HG02870 (cell line): Measurements from ENCODE around the gene UBR4.

Experiments
- ATAC-seq: cut with Tn5 transposase; IDR thresholded peaks from one replicate; pipeline ENCODE4 v1.9.1; 2021; ENCODE audit warnings: mild to moderate bottlenecking, moderate library complexity; ENCODE audit not compliant: unreplicated experiment

The UBR4 gene

DNA sequence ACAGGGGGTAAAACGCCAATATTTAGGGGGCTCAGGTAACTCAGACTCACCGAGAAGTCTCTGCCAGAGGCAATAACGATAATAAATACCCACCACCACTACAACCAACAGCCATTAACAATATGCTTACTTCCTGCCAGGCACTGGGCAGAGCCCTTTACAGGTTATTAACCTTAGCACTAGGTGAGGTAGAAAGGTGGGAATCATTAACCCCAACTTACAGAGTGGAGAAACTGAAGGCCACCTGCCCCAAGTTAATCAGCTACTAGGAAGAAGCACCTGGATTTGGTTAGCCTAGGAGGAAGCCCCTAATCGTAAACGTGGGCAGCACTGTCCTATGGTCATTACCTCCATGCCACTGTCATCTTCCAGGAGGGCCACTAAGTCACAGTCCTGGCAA is 110.0 kb downstream of the UBR4 start:
- no peak for ATAC-seq

DNA sequence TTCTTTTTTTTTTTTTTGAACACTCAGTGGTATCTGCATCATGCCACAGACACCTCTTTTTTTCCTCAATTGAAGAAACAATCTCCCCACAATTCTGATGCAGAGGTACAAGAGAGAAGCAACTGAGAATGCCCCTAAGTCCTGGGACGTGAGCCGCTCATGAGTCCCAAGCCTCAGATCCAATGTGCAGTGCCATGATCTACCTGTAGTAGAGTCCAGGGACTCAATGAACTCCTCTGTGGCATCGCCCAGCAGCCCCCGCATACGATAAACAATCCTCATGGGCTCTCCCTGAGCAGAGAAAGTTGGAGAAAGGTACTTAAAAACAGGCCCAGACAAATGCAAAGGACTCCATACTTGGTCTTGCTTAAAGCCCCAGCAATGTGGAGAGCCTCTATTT is 113.1 kb downstream of the UBR4 start:
- ATAC-seq: no peak

DNA sequence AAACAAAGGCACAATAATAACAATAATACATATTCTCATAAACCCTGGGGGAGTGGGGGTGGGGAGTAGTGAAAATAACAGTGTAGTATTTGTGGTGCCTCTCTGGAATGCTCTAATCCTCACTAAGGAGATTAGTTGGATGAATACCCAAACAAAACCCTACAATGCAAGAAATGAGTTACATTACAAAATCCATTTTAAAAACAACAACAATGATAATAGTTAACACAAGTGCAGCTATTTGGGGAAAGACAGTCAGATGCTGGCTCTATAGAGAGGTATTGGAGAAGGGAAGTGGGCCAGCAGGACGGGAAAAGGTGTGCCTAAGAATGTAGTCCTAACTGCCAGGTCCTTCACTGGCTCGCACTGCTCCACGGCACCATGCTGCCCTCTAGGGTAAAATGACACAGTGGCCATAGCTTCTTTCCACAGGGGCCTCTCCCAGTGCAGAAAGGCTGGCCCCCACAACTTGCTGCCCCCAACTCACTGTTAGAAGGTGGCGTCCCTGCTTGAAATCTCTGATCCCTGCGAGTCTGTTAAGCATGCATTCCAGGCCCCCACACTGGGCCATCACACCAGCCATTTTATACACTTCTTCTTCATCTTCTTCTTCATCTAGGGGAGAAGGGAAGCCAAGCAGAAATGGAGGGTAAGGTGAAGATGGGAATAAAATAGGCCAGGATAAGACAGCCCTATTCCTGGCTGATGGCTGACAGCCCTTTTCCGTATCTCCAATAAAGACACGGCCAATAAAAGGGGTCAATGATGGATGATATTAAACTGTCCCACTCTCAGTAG is 113.8 kb downstream of the UBR4 start:
- no peak for ATAC-seq

DNA sequence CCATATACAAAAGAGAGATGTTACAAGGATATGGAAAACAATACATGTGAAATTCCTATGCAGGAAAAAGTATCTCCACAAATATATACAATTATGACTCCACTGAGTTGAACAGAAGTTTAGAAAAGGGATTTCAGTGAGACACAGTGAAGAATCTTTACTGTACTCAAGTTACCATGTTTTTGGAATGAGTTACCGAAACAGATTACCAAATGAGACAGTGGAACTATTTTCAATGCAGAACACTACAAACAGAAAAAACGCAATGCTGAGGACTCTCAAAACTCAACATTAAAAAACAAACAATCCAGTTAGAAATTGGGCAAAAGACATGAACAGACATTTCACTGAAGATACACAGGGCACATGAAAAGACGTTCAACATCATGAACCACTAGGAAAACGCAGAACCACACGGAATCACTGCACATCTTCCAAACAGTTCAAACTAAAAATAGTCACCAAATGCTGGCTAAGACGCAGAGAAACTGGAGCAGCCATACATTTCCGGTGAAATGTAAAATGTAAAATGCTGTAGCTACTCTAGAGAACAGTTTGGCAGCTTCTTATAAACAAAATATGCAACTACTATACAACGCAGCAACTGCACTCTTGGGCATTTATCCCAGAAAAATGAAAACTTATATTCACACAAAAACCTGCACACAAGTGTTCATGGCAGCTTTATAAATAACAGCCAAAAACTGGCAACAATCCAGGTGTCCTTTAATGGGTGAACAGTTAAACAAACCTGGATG is 118.7 kb downstream of the UBR4 start:
- ATAC-seq: no peak

DNA sequence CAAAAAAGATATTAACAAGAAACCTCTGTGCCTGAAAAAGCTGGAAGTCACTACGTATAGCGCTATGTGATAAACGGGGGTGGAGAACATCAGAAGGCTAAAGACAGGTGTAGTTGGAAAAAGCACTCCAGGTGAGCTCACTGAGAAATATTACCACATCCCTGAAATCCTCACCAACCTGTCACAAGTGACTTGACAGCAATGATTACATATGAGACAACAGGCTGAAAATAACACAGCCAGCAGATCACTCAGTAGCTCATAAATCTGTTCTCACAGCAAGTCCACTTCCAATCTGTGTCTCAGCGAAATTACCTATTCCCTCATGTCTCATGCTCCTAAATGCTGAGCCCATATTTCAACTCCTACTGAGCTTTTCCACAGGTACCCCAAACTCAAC is 120.5 kb downstream of the UBR4 start:
- no peak for ATAC-seq

DNA sequence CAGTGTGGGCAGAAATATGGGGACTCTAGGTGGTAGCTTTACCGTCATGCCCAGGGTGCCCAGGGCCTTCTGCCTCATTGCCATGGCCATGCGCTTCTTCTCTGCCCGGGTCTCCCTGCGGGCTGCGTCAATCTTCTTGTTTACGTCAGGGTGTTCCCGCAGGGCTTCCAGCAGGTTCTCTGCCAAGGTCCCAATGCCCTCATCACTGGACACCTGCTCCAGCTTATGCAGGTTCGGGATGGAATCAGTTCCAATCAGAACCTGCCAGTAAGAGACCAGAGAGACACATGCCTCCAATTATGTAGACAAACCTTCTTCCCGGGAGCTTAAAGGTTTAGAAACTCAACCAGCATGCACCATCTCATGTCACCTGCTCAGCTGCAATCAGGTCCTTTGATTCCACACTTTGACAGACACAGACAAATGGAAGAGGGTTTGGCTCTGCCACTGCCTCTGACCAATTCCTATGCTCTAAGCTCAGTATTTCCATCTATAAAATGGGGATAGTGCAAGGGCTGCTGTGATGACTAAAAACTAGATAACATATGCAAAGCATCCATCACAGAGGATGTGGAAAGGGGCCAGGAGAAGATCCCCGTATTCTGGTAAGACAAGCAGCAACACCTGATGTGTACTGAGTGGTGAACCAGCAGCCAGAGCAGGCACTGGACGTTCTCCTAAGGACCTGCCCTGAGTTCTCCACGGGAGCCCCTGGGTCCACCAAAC is 121.2 kb downstream of the UBR4 start:
- ATAC-seq: no peak

DNA sequence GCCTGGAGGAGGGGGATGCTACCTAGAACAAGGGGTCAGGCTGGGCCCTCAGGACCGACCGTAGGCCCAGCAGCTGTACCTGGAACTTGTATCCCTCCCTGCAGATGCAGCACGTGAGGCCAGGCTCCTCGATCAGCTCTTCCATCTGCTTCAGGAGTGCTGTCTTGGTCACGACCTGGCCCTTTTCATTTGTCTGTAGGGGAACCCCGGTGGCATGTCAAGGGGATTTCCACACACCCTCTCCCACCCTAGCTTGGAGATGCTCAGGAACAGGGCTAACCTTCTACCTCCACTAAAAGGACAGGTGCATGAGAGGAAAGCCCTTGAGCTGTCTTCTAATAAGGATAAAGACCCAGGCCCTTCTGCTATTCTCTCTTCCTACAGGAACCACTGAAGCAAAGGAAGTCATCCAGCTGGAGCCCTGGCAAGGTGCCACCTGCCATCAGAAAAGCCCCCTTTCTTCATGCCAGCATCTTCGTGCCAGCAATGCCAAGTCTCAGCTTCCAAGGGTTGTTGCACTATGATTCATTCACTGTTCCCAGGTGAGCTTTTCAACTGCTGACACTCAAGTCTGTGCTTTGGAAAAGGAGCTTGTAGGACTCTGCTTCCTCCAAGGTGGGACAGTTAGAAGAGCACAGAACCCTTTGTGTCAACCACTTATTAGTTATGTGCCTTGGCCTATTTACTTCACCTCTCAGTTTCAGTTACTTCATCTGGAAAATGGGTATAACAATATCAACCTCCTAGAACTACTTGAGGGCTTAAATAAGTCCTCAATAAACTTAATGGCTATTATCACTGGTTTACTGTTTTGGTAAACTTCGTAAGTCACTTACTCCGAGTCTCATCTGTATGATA is 122.1 kb downstream of the UBR4 start:
- no peak for ATAC-seq

DNA sequence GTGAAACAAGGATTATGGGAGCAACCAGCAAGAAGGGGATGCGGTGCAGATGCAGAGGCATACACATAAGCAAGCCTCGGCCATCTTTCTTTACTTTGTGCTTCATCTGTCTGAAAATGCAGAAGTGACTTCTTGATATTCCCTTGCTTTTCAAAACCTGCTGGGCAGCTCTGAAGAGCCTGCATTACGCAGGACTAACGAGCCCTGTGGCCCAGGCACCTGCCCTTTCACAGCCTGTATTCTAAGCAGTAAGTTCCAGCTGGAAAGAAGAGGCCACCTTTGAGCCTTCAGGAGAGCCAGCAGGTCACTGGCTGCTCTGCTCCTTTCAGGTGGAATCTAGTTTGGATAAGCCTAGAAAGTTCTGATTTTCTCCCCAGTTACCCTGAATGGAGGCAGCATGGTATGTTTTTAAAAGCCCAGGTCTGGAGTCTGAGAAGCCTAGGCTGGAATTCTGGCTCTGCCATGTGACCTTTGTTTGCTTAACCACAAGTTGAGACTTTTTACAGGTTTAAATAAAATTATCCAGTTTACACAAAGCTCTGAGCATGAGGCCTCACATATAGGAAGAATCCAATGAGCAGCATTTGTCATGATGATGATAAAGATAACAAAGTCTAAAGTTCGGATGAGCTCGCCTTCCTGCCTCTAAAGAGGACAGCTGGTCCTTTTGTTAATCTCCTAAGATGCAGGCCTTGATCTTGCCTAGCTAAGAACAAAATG is 122.9 kb downstream of the UBR4 start:
- ATAC-seq: no peak

DNA sequence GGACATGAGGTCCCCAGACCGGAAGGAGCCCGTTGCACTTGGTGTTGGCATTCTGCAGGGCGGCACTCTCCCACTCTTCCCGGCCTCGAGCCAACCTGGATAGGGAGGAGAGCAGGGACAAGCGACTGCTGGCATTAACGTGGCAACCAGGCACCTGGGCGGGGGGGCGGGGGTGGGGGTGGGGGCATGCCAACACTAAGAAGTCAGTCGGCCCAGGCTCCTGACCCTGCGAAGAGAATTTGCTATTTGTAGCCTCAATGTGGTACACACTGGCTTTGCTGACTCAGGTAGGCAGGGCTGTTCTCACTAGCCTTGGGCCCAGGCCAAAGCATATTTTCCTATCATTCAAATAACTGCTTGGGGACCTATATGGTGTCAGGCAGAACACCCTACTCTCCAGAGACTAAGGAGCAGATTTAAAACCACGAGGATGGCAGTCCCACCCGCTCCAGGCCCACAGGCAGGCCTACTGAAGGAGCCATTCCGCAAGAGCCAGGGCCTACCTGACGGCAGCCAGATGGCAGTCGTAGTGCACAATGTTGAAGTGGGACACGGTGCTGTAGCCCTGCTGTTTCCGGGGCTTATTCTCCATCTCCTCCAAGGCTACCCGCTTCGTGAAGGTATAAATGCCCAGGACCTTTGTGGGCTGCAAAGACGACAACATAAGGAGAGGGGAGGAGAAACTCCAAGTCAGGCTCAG is 123.7 kb downstream of the UBR4 start:
- no peak for ATAC-seq

DNA sequence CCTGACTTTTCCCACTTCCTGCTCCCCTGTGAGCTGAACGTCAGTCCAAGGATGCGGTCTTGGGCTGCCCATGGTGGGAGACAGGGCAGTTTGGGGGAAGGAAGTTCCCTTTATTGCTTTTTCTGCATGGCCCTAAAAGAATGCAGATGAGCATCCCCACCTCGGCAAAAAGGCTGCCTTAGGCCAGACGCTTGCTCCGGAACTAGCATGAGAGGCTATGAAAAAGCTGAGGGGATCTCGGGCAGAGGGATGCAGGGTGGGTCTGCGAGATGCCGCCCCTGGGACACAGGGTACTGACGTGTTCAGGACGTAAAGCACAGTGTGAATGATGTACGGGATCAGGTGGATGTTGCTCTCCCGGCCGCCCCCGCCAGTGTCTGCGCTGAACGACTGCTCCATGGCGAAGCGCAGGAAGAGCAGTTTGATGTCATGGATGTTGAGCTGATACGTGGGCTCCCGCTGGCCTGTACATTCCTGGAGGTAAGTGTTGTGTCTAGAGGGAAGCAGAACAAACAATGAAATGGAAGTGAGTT is 125.8 kb downstream of the UBR4 start:
- no peak for ATAC-seq

DNA sequence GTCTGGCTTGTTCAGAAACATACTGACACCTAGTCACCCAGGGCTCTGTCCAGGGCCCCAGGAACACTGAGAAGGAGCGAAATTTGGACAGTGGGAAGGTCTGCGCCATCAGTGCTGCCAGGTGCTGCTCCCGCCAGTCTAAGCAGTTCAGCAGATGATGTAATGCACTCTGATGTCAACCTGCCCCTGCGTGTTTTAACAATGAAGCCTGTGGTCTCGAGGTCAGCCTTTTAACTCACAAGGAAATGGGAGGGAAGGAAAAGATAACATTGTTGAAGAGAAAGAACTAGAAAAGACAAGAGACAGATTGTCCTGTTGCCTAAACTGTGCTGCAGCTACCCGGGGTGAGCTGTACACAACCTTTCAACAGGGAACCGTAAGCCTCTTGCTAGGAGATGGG is 127.0 kb downstream of the UBR4 start:
- no peak for ATAC-seq

DNA sequence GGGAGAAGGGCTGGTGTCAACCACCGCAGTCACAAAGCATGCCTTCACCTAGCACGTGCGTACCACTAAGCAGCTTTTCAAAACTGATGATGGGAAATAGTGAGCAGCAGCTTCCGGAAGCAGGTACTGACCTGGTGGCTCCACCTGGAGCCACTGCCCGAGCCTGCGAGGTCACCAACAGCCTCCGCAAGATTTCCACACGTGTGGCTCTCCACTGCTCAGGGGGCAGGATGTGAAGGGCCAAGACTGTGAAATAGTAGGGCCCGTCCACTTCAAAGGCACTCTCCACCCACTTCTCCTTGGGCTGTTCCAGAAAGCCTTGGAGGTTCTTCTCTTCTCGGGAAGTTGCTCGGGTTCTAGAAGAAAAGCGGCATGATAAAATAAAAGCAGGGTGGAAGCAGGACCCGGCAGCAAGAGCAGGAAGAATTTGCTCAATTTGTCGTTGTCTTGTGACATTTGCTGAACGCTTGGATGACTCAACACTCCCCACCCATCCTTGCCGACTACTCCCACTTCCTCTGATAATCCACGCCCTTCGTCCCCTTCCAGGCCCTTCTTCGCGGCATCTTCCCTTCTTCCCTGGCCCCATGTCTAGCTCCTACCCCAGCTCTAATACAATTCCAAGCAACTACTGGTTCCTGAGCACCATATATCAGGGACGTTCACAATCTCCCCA is 128.7 kb downstream of the UBR4 start:
- ATAC-seq: no peak

DNA sequence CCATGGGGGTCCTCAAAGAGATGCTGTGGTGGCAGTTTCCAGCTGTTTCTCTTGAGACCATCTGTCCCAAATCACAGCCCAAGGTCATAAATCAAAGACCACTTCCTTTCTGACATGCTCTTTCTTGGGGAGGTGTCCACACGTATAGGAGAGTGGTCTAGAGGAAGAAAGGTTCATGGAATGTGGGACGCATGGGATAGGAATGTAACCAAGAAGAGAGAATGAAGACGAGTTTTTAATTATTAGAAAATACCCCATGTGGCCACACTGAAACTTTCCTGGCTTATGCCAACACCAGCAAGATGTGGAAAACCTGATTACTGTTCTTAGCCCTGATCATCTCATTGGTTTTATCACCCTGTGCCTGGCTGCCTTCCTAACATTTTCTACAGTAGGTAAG is 129.3 kb downstream of the UBR4 start:
- no peak for ATAC-seq

DNA sequence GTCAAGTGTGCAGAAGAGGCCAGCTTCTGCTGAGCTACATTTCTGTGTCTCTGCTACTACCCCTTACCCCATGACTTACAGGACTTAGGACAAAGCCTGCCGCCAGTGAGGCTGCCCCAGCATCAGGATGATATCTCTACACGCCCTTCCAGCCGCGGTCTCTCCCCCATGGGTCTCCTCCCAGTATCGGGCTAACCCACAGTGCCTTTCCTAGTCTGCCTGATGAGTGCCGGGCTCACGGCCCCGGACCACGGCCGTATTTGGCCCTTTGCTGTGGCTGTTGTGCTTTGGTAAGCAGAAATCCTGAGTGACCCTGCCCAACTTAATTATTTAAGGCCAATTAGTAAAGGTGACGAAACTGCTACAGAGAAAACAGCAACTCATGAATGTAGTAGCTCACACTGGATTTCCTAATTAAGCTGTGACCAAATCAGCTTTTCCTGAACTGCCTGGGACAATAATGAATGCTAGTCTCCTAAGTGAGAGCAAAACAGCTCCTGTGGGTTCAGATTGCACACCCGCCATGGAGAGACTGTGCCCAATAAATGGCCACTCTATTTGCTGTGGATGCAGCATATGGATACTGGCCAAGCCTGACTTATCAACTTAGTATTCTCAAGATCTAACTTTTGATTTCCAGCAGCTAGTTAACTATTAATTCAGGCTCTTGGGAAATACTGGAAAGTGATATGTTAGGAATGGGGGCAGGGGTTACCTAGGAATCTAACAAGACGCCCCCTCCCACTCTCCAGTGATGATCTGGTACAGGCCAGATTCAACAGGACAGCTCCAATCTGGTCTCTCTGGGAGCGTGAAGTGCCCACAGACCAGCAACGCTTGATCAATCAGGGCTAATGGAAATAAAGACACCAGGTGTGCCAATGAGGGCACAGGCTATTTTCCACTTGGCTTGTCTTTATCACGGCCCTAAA is 130.3 kb downstream of the UBR4 start:
- no peak for ATAC-seq

DNA sequence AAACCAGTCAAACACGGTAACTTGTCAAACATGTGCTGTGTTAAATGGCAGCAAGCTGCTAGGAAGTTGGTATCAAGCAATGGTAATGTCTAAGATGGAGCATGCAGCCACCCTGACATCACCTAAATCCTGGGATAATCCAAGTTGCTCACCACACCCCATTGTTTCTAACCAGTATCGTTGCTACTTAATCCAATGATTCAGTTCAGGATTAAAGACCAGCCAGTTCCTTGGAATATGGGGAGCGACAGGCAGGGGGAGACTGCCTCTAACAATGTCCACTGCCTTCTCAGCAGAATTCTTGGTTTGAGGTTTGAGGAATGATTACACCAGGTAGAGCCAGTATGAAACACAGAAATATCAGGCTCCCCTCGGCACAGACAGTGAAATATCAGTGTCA is 131.5 kb downstream of the UBR4 start:
- no peak for ATAC-seq

DNA sequence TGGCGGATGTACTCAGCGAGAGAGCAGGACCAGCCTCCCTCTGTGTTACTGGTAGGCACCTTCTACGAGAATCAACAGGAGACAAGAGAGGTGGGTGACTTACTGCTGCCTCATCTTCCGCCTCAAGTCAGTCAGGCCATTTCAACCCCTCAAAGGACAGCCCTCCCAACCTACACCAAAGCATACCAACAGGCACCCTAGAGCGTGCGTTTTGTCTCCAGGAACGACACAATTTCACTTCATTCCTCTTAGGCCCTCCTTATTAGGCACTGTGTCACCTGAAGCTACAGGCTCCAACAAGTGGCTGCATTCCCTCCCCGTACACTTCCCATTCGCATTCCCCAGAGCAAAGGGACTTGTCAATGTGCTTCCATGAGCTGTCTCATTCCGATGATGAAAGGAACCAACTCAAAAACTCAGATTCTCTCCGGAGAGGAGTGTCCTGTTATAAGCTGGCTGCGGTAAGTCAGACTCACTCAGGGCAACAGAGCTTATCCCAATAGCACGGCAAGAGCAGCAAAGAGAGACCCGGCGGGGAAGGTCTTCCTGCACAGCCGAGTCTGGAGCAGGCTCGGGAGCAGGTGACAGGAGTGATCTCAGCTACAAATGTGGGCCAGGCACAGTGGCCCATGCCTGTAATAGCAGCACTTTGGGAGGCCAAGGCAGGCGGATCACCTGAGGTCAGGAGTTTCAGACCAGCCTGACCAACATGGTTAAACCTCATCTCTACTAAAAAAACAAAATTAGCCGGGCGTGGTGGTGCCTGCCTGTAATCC is 133.0 kb downstream of the UBR4 start:
- ATAC-seq: no peak
